Peyer's patch (tissue), 4 donors: ENCODE results near the gene DNER.

Source experiments
- CTCF ChIP-seq, 6 experiments: fragments of 450-650 bp in 4 of 6; fragments of 200-600 bp in 2 of 6; sonication (generic) in 1 of 6; IDR thresholded peaks; one replicate each; pipeline ENCODE4 v1.5.1; 2017 to 2019; ENCODE audit warnings: antibody characterized with exemption in 6 of 6, mild to moderate bottlenecking in 3 of 6, moderate library complexity in 1 of 6
- POLR2A ChIP-seq, 2 donors: fragments of 450-650 bp; IDR thresholded peaks; one replicate each; pipeline ENCODE4 v1.5.1; 2017; ENCODE audit warnings: antibody characterized with exemption in 2 of 2, mild to moderate bottlenecking in 2 of 2, moderate library complexity in 2 of 2

GRCh38 chr2:229408356-229408755, 306.0 kb downstream of the DNER start:
- TF ChIP-seq CTCF (IDR thresholded peaks at IDR 0.05) (no peak), POLR2A (IDR thresholded peaks at IDR 0.05) (no peak)
